GM12872 (cell line): ENCODE results near the gene ALKBH4.

Experiments
- CTCF ChIP-seq: IDR thresholded peaks from 3 replicates; pipeline ENCODE4 v1.5.1; 2011; ENCODE audit warnings: low read depth, mild to moderate bottlenecking, low read length, moderate library complexity; ENCODE audit not compliant: insufficient read depth

ALKBH4 gene

GRCh38 chr7:102444961-102445673 lies 19.5 kb downstream of the ALKBH4 start:
- no peak for TF ChIP-seq CTCF

GRCh38 chr7:102439963-102440795 lies 24.5 kb downstream of the ALKBH4 start:
- TF ChIP-seq CTCF, result no peak

- TF ChIP-seq CTCF, result no peak
Measured at GRCh38 chr7:102436118-102436517, 28.5 kb downstream of the ALKBH4 start.

GRCh38 chr7:102434039-102434486 lies 30.6 kb downstream of the ALKBH4 start:
- no peak for TF ChIP-seq CTCF

- TF ChIP-seq CTCF, result no peak
Measured at GRCh38 chr7:102433219-102434038, 31.2 kb downstream of the ALKBH4 start, which contains the start of gene ORAI2. ORAI2 (plus strand) TSS chr7:102433575; CDS start chr7:102438957, 5,382 bp downstream.

- TF ChIP-seq CTCF, result no peak
Measured at GRCh38 chr7:102432442-102433218, 32.0 kb downstream of the ALKBH4 start.
